H1 (cell line): ENCODE data around the gene OR2A12. TPM values are rescaled to one million over a fixed set of nuclear protein-coding genes. Genes with fewer than 3 reads are reported as not detected.

ENCODE experiments used
- CTCF ChIA-PET: fragments of 300-600 bp; sonication (Branson Sonifier 250); formaldehyde crosslinking; loops from one replicate; lab custom pipeline; 2021; ENCODE audit not compliant: partially characterized antibody; lab: Charles Lee
- POLR2A ChIA-PET: fragments of 300-600 bp; sonication (Branson Sonifier 250); formaldehyde crosslinking; loops from one replicate; lab custom pipeline; 2021; ENCODE audit warnings: inconsistent platforms; ENCODE audit not compliant: partially characterized antibody; lab: Charles Lee
- DNase-seq, 2 experiments: peaks; one replicate each; pipeline versions ENCODE4 v3.0.0 to v3.0.0-alpha.2; 2010 to 2022; ENCODE audit warnings: low spot score in 2 of 2, low read depth in 1 of 2, mixed read lengths in 1 of 2
- FAIRE-seq: peaks from 2 replicates; lab custom pipeline; 2011; peaks lifted over from hg19 to GRCh38; lab: Jason Lieb, UNC
- H2AFZ ChIP-seq: 2 replicates; pipeline ENCODE4 v1.8.1; 2012; ENCODE audit warnings: low read length, inconsistent platforms
- H2AK5ac ChIP-seq: 2 replicates; pipeline ENCODE4 v1.6.1; 2013; ENCODE audit warnings: low read depth, low read length
- H2BK120ac ChIP-seq: replicated peaks from 2 replicates; pipeline ENCODE3; 2013; ENCODE audit warnings: low read depth, low read length, inconsistent platforms
- H2BK12ac ChIP-seq: 2 replicates; pipeline ENCODE4 v1.6.1; 2013; ENCODE audit warnings: low read depth, low read length
- H2BK15ac ChIP-seq: 2 replicates; pipeline ENCODE4 v1.6.1; 2013; ENCODE audit warnings: low read length
- H2BK20ac ChIP-seq: 2 replicates; pipeline ENCODE4 v1.6.1; 2013; ENCODE audit warnings: low read length
- H2BK5ac ChIP-seq: 2 replicates; pipeline ENCODE4 v1.6.1; 2013; ENCODE audit warnings: low read depth, low read length
- H3K14ac ChIP-seq: 2 replicates; pipeline ENCODE4 v1.6.1; 2013; ENCODE audit warnings: inconsistent platforms; ENCODE audit not compliant: insufficient read length
- H3K18ac ChIP-seq: 2 replicates; pipeline ENCODE4 v1.6.1; 2013; ENCODE audit warnings: low read length; ENCODE audit errors: extremely low read depth
- H3K23ac ChIP-seq: 2 replicates; pipeline ENCODE4 v1.6.1; 2013; ENCODE audit warnings: inconsistent platforms; ENCODE audit not compliant: insufficient read length
- H3K23me2 ChIP-seq: 2 replicates; pipeline ENCODE4 v1.6.1; 2013; ENCODE audit warnings: low read depth, low read length
- H3K27ac ChIP-seq: 2 replicates; pipeline ENCODE4 v1.6.1; 2011; ENCODE audit warnings: low read depth, low read length, inconsistent platforms
- H3K27me3 ChIP-seq, 4 experiments: replicated peaks in 1 of 4; 1 replicate in 1 of 4; 2 replicates in 3 of 4; pipeline versions ENCODE4 v1.6.1 to v1.8.1; 2011 to 2013; ENCODE audit warnings: low read length in 3 of 4, mild to moderate bottlenecking in 3 of 4, inconsistent platforms in 2 of 4, mixed read lengths in 2 of 4, moderate library complexity in 1 of 4; ENCODE audit not compliant: control insufficient read depth in 3 of 4, insufficient read depth in 3 of 4; ENCODE audit errors: extremely low read depth in 1 of 4
- H3K36me3 ChIP-seq, 4 experiments: 2 replicates each; pipeline versions ENCODE4 v1.6.1 to v1.8.1; 2011 to 2013; ENCODE audit warnings: mild to moderate bottlenecking in 4 of 4, low read length in 3 of 4, moderate library complexity in 2 of 4, control low read depth in 1 of 4, inconsistent platforms in 1 of 4; ENCODE audit not compliant: insufficient read depth in 4 of 4, control insufficient read depth in 2 of 4
- H3K4ac ChIP-seq: replicated peaks from 2 replicates; pipeline ENCODE3; 2013; ENCODE audit warnings: low read length, low read depth, mixed read lengths, inconsistent platforms; ENCODE audit not compliant: insufficient read length
- H3K4me1 ChIP-seq, 4 experiments: replicated peaks in 1 of 4; 1 replicate in 1 of 4; 2 replicates in 3 of 4; pipeline versions ENCODE4 v1.6.1 to v1.8.1; 2011 to 2013; ENCODE audit warnings: low read length in 3 of 4, inconsistent platforms in 2 of 4, mixed read lengths in 1 of 4; ENCODE audit not compliant: insufficient read depth in 4 of 4, control insufficient read depth in 3 of 4
- H3K4me2 ChIP-seq, 2 experiments: 2 replicates each; pipeline versions ENCODE4 v1.6.1 to v1.8.1; 2011 to 2013; ENCODE audit warnings: low read depth in 2 of 2, low read length in 2 of 2, control low read depth in 1 of 2, inconsistent platforms in 1 of 2, mild to moderate bottlenecking in 1 of 2; ENCODE audit not compliant: insufficient read depth in 1 of 2
- H3K4me3 ChIP-seq, 4 experiments: fragments of 200-600, 300-600 bp in 1 of 4; sonication (generic), shearing (Covaris generic), sonication (Bioruptor Twin) in 1 of 4; 2 replicates each; pipeline versions ENCODE4 v1.5.1 to v1.8.1; 2011 to 2016; ENCODE audit warnings: low read length in 4 of 4, low read depth in 3 of 4, control low read depth in 2 of 4, inconsistent platforms in 2 of 4, mild to moderate bottlenecking in 2 of 4, mixed read lengths in 1 of 4, moderate library complexity in 1 of 4; ENCODE audit not compliant: insufficient read depth in 2 of 4; ENCODE audit errors: extremely low read depth in 1 of 4
- H3K56ac ChIP-seq: replicated peaks from 2 replicates; pipeline ENCODE3; 2013; ENCODE audit warnings: low read depth, mild to moderate bottlenecking, mixed read lengths, low read length, inconsistent platforms; ENCODE audit not compliant: insufficient read length
- H3K79me1 ChIP-seq: 2 replicates; pipeline ENCODE4 v1.6.1; 2013; ENCODE audit warnings: low read depth, low read length, control low read depth
- H3K79me2 ChIP-seq, 2 experiments: 2 replicates each; pipeline versions ENCODE4 v1.6.1 to v1.8.1; 2012 to 2013; ENCODE audit warnings: low read length in 2 of 2, mild to moderate bottlenecking in 2 of 2, inconsistent platforms in 1 of 2; ENCODE audit not compliant: insufficient read depth in 2 of 2, control insufficient read depth in 1 of 2
- H3K9ac ChIP-seq, 4 experiments: replicated peaks in 1 of 4; 1 replicate in 1 of 4; 2 replicates in 3 of 4; pipeline versions ENCODE4 v1.6.1 to v1.8.1; 2011 to 2013; ENCODE audit warnings: low read depth in 3 of 4, low read length in 3 of 4, control low read depth in 2 of 4, mild to moderate bottlenecking in 2 of 4, moderate library complexity in 2 of 4, inconsistent platforms in 1 of 4; ENCODE audit errors: extremely low read depth in 1 of 4
- H3K9me3 ChIP-seq, 2 experiments: 2 replicates each; pipeline versions ENCODE4 v1.6.1 to v1.8.1; 2012 to 2013; ENCODE audit warnings: mild to moderate bottlenecking in 2 of 2, moderate library complexity in 2 of 2, control low read depth in 1 of 2, inconsistent platforms in 1 of 2, low read depth in 1 of 2, low read length in 1 of 2, mixed read lengths in 1 of 2; ENCODE audit not compliant: insufficient read depth in 2 of 2
- H4K20me1 ChIP-seq, 2 experiments: replicated peaks in 1 of 2; 2 replicates each; pipeline versions ENCODE3 to v1.8.1; 2011 to 2013; ENCODE audit warnings: inconsistent platforms in 2 of 2, low read length in 2 of 2, mild to moderate bottlenecking in 1 of 2; ENCODE audit not compliant: insufficient read depth in 2 of 2, control insufficient read depth in 1 of 2
- H4K5ac ChIP-seq: 2 replicates; pipeline ENCODE4 v1.6.1; 2013; ENCODE audit warnings: low read length, low read depth, mixed read lengths, inconsistent platforms; ENCODE audit not compliant: insufficient read length
- H4K8ac ChIP-seq: 2 replicates; pipeline ENCODE4 v1.8.0; 2013; ENCODE audit warnings: mild to moderate bottlenecking, moderate library complexity, low read length, inconsistent platforms; ENCODE audit not compliant: insufficient read depth; ENCODE audit errors: extremely low read depth
- H4K91ac ChIP-seq: replicated peaks from 2 replicates; pipeline ENCODE3; 2013; ENCODE audit warnings: low read length, mixed read lengths, inconsistent platforms; ENCODE audit not compliant: insufficient read length
- SIX5 ChIP-seq: IDR thresholded peaks from 2 replicates; pipeline ENCODE4 v1.6.1; 2011; ENCODE audit warnings: mild to moderate bottlenecking, low read depth, low read length
- WGBS, 2 experiments: shearing (Covaris generic) in 1 of 2; methylation state at CpG; one replicate each; pipeline versions ENCODE4 v1.1.6 to v1.1.7; 2013 to 2015; ENCODE audit warnings: low lambda C conversion rate in 2 of 2, mixed read lengths in 2 of 2, inconsistent platforms in 1 of 2, low coverage in 1 of 2, missing lambda C conversion rate in 1 of 2; ENCODE audit not compliant: insufficient replicate concordance in 2 of 2, insufficient coverage in 1 of 2, insufficient read length in 1 of 2; ENCODE audit errors: extremely low coverage in 1 of 2, missing lambda C conversion rate in 1 of 2; 5-methylcytosine and 5-hydroxymethylcytosine counted together
- polyA plus RNA-seq, 7 experiments: library from polyadenylated mRNA; depleted of rRNA in 3 of 7; stranded (reverse) in 5 of 7; unstranded in 2 of 7; fragments of >200 nt in 5 of 7; fragments of 200-250 nt in 2 of 7; gene quantifications; 1 replicate in 5 of 7; 2 replicates in 1 of 7; 4 replicates in 1 of 7; pipeline versions ENCODE4 v1.2.1 to v1.2.3, GENCODE V29; 2011 to 2013; ENCODE audit warnings: missing spikeins in 2 of 7, mixed read lengths in 2 of 7
- total RNA-seq: library from RNA; stranded (reverse); fragmentation: NEBNext Ultra II Directional; extraction: Animal tissue kit (Norgen Biotek cat#: 25700); gene quantifications from 2 replicates; pipeline ENCODE4 v1.2.1, GENCODE V29; 2021

The OR2A12 gene
- total and polyA plus RNA-seq, 2 of the 8 experiments (the other 6 are each of a cell fraction or from before 2014, with no cell fraction given), result not detected

GRCh38 chr7:144050093-144050492, 36.0 kb upstream of the OR2A12 start:
- Histone ChIP-seq H3K27ac (no peak overlapping the region), H3K23ac (no peak overlapping the region), H3K79me2 (no peaks in the 10 kb centered on the region), H3K4me1 (no peaks in the 10 kb centered on the region), H3K9ac (no peak overlapping the region), H4K5ac (no peak overlapping the region), H2BK15ac (no peak overlapping the region), H3K27me3 (no peaks in the 10 kb centered on the region), H4K91ac (no peak overlapping the region), H2AK5ac (no peak overlapping the region), H3K4ac (no peak overlapping the region), H3K4me2 (no peak overlapping the region), H4K20me1 (no peaks in the 10 kb centered on the region), H2BK5ac (no peak overlapping the region), H4K8ac (no peak overlapping the region), H2BK120ac (no peak overlapping the region), H3K4me3 (no peak overlapping the region), H3K9me3 (no peaks in the 10 kb centered on the region), H3K79me1 (no peaks in the 10 kb centered on the region), H2BK20ac (no peak overlapping the region), H2AFZ (no peak overlapping the region), H3K56ac (no peak overlapping the region), H3K14ac (no peak overlapping the region), H3K36me3 (no peaks in the 10 kb centered on the region), H3K23me2 (no peaks in the 10 kb centered on the region; the same call in 1 of the 2 replicates), H3K18ac (no peak overlapping the region), H2BK12ac (no peak overlapping the region)
- FAIRE-seq (no peak), DNase-seq (no peak)
- CTCF ChIA-PET, result no interaction called here
- 90% methylated on average over 3 of the region's 3 CpGs; no CpG with 5 or more reads in 1 of the 2 experiments for WGBS, 2 experiments
- POLR2A ChIA-PET, result no interaction called here
- no peak for TF ChIP-seq SIX5
